Measurements from ENCODE around the gene AXIN2.
"Not testable (repeated sequence)": the region's sequence is repeated elsewhere in the genome, so short reads cannot be mapped to it uniquely, and the experiment has no call there.

Gene AXIN2

DNA sequence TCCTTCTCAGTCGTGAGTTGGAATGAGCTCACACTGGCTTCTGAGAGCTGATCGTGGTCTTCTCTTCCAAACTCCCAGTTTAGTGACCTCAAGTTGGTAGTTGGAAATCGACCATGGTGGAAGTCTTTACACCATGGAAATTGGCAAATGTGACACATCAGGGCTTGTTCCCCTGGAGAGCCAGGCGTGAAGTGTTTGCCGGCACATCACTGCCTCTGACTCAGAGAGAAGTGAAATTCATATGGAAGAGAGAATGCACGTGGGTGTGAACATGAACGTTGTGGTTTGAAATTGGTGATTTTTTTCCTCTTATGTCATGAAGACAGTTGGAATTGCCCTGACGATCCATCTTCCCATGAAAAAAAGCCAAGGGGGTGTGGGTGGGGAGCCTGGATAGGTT is 47.4 kb downstream of the AXIN2 start:
- peak; percentile 43 to 51 for DNase-seq

DNA sequence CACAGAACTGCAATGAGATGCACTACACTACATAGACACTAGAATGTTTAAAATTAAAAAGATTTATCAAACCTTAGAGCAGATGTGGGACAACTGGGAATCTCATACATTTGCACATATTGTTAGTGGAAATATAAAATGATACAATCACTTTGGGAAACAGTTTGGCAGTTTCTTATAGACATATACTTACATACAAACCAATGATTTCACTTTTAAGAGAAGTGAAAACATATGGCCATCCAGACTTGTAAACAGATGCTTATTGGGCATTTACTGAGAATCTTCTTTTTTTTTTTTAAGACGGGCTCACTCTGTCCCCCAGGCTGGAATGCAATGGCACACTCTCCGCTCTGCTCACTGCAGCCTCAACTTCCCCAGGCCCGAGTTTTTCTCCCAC is 50.1 kb downstream of the AXIN2 start:
- no peak for DNase-seq

DNA sequence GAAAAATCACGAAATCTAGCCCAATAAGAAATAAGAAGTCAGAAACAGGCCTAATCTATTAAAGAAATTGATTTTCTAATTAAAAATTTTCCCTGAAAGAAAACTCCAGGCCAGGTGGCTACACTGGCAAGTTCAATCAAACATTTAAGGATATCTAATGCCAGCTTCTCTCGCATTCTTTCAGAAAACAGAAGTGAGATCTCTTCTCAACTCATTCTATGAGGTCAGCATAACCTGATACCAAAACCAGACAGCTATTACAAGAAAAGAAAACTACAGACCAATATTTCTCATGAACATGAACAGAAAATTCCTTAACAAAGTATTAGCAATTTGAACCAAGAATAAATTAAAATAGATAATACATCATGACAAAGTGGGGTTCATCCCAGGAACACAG is 52.4 kb downstream of the AXIN2 start:
- no peak for DNase-seq

DNA sequence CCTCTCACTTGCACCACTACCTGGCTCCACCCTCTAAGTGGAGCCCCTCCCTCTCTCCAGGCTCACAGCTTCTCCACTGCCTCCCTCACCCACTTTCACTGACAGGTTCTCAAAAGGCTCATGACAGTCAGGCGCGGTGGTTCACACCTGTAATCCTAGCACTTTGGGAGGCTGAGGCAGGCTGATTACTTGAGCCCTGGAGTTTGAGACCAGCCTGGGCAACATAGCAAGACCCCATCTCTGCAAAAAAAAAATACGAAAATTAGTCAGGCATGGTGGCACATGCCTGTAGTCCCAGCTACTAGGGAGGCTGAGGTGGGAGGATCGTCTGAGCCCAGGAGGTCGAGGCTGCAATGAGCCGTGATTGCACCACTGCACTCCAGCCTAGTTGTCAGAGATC is 56.8 kb downstream of the AXIN2 start:
- not testable (repeated sequence) for DNase-seq

DNA sequence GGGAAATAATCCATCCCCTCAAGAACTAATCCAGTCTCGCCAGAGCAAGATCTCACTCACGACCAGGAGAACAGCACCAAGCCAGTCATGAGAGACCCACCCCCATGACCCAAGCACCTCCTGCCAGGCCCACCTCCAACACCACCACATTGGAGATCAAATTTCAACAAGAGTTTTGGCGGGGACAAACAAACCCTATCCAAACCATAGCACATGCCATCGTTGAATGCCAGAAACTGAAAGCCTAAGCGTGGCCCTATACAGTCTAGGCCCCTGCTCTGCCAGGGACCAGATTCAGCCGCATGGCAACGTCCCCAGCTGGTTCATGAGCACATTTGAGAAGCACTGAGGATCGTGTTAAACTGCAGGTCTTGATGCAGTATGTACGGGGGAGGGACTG is 57.3 kb downstream of the AXIN2 start:
- DNase-seq, result no peak

DNA sequence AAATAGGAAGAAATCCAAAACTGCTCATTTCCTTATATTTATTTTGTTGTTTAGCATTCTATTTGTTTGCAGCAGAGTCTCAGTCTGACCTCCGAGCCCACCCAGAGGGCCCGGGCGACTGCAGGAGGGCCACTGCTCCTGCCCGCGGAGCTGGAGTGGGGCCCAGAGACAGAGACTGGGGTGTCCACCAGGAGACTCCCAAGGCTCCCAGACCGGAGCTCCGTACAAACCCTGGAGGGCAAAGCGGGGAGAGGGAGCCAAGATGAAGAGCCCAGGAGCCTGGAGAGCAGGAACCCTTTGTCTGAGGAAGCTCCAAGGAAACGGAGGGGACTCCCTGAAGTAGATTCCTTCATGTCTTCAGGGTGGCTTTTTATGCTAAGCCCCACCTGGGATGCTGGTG is 57.9 kb downstream of the AXIN2 start:
- no peak for DNase-seq

DNA sequence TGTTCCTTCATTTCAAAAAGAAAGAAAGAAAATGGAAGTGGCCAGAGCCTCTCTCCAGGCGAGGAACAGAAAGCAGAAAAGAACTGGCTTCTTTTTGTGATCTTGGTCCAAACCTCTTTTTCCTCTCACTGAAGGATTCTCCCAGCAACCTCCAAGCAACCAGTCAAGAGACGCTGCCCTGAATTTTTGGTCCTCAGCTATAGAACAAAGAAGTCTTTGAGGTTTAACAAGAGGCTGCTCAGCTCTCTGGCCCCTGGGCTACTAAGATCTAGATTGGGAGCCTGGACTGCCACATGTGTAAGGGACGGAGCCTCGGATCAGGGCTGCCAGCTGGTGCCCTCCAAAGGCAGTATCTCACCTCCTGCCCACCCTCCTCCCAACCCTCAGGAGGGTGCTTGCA is 62.6 kb downstream of the AXIN2 start:
- DNase-seq, result no peak

DNA sequence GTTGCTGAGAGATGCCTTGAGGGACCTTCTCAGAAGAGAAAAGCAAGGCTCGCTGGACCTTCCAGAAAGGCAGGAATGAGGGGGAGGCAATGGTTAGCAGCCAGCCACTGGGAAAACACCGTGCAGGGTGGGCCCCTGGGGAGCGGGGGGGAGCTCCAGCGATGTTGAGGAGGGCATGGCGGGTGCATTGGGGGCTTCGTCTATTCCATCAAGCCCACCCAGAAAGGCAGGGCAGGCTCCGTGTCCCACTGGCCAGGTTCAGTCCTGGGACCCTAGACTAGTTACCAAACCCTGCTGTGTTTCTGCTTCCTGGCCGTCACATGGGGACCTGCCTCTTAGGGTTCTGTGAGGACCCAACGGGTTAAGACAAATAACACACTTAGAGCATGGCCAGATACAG is 64.6 kb downstream of the AXIN2 start:
- no peak for DNase-seq

DNA sequence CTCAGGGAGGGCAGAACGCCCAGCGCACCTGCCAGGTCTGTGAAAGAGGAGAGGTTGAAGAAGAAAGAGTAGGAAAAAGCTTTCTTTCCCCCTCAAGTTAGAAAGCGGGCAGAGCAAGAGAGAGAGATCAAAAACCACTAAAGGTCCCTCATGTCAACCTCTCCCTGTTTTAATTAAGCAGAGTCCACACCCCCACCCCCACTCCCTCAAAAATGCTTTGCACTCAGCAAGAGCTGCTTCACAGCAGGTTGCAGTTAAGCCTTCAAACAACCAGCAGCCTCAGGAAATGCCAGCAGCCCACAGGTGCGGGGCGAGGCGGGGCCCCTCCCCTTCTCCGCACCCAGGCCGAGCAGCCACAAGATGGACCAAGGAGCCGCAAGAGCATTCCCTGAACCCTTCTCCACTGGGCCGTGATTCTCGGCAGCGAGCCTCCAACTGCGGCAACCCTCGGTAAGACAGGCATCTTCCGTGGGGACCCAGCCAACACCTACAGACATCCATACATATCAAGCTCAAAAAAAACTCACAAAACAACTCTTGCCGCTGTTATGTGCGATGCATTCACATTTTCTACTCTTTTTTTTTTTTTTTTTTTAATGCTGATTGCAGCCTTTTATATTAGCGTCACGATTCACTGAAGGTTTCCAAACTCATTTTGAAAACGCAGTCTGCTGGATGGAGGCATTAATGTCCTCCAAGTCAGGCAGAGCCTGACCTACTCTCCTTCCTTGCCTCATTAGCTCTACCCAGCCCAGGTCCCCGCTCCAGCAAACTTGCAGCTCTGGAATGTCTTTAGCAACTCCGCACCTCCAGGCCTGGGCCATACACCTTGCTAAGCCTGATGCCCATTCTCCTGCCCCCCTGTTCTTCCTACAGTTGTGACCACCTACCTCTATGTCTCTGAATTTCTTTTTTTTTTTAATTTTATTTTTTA is 66.1 kb downstream of the AXIN2 start:
- DNase-seq, result peak in 1 of 2 experiments; percentile 24

DNA sequence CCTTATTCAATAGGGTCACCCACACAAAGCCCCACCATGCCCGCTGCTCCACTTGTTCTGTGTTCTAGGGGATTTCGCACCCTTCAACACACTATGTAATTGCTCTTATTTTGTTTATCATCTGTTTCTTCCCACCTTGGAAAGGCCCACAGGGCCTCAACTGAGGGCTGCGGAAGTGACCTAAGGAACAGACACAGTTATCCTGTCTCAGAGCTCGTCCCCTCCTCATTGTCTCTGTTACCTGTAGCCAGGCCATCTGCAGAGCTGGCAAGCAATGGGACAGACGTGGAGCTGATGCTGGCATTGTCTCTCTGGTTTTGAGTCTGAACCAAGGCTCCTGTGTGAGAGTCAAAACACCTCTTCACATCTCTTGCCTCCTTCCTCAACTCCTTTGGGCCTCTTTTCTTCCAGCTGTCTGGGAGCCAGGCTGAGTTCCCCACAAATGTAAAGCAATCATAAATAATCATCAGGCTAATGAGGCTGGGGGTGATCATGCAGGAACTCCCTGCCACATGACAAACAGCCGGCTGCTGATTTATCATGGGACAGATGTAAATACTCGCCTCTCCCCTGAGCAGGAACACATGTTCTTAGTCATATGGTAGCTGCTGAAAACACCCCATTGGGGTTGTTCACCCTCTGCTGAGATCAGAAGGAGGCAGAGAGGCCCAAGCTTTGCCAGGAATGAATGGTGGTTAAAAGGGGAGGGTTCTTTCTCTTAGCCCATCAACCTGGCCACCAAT is 71.9 kb downstream of the AXIN2 start:
- DNase-seq, result no peak

DNA sequence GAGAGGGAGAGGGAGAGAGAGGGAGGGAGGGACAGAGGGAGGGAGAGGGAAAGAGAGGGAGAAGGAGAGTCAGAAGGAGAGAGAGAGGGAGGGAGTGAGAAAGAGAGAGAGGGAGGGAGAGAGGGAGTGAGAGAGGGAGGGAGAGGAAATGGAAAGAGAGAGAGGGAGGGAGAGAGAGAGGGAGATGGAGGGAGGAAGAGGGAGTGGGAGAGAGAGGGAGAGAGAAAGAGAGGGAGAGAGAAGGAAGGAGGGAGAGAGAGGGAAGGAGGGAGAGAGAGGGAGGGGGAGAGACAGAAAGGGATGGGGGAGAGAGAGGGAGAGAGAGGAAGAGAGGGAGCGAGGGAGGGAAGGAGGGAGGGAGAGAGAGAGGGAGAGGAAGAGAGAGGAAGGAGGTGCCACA is 72.8 kb downstream of the AXIN2 start:
- DNase-seq, result no peak

DNA sequence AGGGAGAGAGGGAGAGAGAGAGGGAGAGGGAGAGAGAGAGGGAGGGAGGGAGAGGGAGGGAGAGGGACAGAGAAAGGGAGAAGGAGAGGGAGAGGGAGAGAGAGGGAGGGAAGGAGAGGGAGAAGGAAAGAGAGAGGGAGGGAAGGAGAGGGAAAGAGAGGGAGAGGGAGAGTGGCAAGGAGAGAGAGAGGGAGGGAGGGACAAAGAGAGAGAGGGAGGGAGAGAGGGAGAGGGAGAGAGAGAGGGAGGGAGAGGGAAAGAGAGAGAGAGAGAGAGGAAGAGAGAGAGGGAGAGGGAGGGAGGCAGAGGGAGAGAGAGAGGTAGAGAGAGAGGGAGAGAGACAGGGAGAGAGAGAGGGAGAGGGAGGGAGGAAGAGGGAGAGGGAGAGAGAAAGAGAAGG is 73.5 kb downstream of the AXIN2 start:
- DNase-seq, result no peak

DNA sequence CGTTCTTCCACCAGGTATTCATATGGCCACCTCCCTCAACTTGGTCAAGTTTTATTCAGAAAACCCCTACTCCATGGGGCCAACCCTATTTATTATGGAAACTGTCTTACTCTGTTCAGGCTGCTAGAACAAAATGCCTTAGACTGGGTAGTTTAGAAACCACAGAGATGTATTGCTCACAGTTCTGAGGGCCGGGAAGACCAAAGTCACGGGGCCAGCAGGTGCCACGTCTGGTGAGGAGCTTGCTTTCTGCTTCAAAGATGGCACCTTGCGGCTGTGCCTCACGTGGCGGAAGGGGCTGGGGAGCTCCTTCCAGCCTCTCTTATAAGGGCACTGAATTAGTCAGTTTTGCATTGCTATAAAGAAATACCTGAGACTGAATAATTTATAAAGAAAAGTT is 74.3 kb downstream of the AXIN2 start:
- DNase-seq, result peak in 1 of 2 experiments; percentile 31

DNA sequence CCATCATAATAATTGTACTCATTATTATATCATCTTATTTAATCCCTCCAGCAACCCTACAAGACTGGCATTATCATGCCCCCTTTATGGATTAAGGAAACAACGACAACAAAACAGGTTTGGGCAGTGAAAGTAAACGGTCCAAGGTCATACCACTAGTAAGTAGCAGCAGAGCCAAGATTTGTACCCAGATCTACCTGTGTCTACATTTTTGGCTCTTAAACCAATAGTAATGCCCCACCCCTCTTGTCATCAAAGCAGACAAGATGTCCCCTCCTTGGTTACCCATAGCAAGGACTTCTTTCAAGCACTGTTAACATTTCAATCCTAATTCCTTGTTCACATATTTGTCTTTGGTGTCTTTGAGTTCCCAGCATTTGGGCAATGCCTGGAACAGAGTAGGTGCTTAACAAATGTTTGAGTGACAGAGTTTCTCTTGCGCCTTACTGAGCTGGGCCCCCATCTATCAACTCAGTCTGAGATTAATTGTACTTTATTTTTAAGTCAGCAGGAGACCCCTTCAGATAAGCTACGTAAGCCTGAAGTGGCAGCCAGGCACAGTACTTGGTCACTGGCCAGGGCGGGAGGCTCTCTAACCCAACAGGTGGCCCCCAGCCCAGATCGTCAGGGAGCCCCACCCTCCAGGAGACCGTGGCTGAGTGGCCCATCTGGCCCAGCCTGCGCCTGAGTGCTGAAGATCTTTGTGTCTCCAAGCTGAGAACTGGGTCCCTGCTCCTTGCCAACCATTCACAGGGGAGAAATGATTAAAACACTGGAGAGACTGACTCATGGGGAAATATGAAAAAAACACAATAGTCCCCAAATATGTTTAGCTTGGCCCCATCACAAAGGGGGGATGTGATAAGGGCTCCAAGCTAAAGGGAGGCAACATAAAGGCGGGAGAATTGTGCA is 75.8 kb downstream of the AXIN2 start:
- DNase-seq, result no peak

DNA sequence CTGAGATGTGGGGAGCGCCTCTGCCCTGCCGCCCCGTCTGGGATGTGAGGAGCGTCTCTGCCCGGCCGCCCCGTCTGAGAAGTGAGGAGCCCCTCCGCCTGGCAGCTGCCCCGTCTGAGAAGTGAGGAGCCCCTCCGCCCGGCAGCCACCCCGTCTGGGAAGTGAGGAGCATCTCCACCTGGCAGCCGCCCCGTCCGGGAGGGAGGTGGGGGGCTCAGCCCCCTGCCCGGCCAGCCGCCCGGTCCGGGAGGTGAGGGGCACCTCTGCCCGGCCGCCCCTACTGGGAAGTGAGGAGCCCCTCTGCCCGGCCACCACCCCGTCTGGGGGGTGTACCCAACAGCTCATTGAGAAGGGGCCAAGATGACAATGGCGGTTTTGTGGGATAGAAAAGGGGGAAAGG is 77.0 kb downstream of the AXIN2 start:
- not testable (repeated sequence) for DNase-seq

DNA sequence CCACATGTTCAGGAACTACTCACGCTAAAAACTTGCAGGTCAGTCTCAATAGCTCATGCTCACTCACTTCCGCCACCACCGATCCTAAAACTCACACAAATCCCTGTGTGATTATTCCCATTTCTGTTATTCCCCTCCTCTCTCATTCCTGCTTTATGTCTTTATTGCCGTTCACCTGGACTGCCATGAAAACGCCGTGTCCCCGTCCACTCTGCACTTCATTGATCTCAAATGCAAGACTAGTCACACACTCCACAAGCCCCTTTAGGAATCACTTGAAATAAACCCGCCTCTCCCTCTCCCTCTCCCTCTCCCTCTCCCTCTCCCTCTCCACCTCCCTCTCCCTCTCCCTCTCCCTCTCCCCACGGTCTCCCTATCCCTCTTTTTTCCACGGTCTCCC is 78.0 kb downstream of the AXIN2 start:
- DNase-seq, result no peak

DNA sequence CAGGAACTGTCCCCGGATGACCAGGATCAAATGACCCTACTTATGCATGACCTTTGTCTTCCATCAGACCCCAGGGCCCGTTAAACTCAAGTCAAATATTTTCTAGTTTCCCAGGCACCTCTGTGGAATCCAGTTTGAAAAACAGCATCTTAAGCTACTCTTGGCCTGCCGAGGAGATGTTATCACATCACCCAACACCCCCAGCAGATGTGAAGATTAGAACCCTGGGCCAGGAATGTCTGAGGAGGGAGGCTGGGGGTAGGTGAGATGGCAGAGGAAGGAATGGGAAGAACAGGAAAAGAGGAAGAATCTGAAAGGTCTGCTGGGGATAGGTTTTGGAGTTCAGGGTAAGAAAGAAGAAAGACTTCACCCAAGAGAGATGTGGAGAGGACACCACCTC is 79.2 kb downstream of the AXIN2 start:
- DNase-seq, result no peak

DNA sequence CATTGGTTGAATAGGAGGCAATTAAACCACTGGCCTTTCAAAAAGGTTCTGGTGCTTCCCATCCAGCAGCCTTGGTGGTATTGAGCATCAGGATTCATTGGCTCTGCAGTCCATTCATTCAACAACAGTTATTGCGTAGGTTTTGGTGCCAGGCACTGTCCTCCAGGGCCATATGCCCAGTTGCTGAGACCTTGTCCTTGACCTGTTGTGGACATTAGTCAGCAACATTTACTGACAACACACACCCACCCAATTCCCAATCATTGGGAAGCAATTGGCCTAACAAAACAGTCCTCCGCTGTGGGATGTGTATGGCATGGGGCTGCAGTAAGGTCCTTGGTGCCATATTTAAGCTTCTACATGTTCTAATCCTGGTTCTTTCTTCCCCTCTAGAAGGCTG is 82.2 kb downstream of the AXIN2 start:
- no peak for DNase-seq
